ENCODE measurements around the gene GPR37. TPM values are rescaled to one million over a fixed set of nuclear protein-coding genes. Genes with fewer than 3 reads are reported as not detected.
A peak's percentile ranks its signal among the peaks of the same experiment; 100 is the strongest.

Gene GPR37
- total and polyA plus RNA-seq, 2 donors (not counting 1 experiment from before 2014, with no cell fraction given) = 12.6 to 20.6 TPM

GRCh38 chr7:124754576-124755268 lies 10.9 kb downstream of the GPR37 start:
- no peak overlapping the region for H3K4me3 ChIP-seq (replicated peaks in 1 of 4; ENCODE audit: control extremely low read depth in 1 of 4, insufficient read depth in 1 of 4, low read depth in 3 of 4, low read length in 4 of 4)
- H3K36me3 ChIP-seq (ENCODE audit: control insufficient read depth, insufficient read depth, low read length) = peaks cover 4% of the 10 kb centered on the region
- peaks cover 15% of the 10 kb centered on the region for H3K79me2 ChIP-seq (ENCODE audit: control insufficient read depth, insufficient read depth, low read length)
- H3K27me3 ChIP-seq (ENCODE audit: control insufficient read depth, insufficient read depth, low read length) = no peaks in the 10 kb centered on the region
- no peak overlapping the region for H2AFZ ChIP-seq (ENCODE audit: low read length)
- H3K9me3 ChIP-seq (ENCODE audit: control insufficient read depth, insufficient read depth, low read depth, low read length) = no peaks in the 10 kb centered on the region
- H4K20me1 ChIP-seq (ENCODE audit: control insufficient read depth, extremely low read depth, insufficient read depth, low read length) = no peaks in the 10 kb centered on the region
- TF ChIP-seq CTCF (conservative IDR thresholded peaks at IDR 0.05 in 1 of 2, IDR thresholded peaks at IDR 0.05 in 1 of 2; ENCODE audit: low read depth in 1 of 2, low read length in 2 of 2) (no peak), EZH2 (IDR thresholded peaks at IDR 0.05; ENCODE audit: low read length, missing control alignments) (no peak)
- no peak overlapping the region for H3K27ac ChIP-seq (ENCODE audit: insufficient read depth, low read length)
- H3K4me1 ChIP-seq (ENCODE audit: control insufficient read depth, extremely low read depth, insufficient read depth, low read length) = no peaks in the 10 kb centered on the region
- H3K9ac ChIP-seq (ENCODE audit: insufficient read depth, low read length) = no peak overlapping the region
- peak overlapping the region; percentile 27 for H3K4me2 ChIP-seq (ENCODE audit: extremely low read depth, insufficient read depth, low read length)
- DNase-seq (ENCODE audit: low read depth in 2 of 2) = no peak

- H3K27me3 ChIP-seq (ENCODE audit: control insufficient read depth, insufficient read depth, low read length) = no peaks in the 10 kb centered on the region
- H3K9me3 ChIP-seq (ENCODE audit: control insufficient read depth, insufficient read depth, low read depth, low read length) = no peaks in the 10 kb centered on the region
- no peak overlapping the region for H3K4me2 ChIP-seq (ENCODE audit: extremely low read depth, insufficient read depth, low read length)
- H4K20me1 ChIP-seq (ENCODE audit: control insufficient read depth, extremely low read depth, insufficient read depth, low read length) = no peaks in the 10 kb centered on the region
- no peaks in the 10 kb centered on the region for H3K4me1 ChIP-seq (ENCODE audit: control insufficient read depth, extremely low read depth, insufficient read depth, low read length)
- no peak for TF ChIP-seq CTCF (conservative IDR thresholded peaks at IDR 0.05 in 1 of 2, IDR thresholded peaks at IDR 0.05 in 1 of 2; ENCODE audit: low read depth in 1 of 2, low read length in 2 of 2)
- no peak for TF ChIP-seq EZH2 (IDR thresholded peaks at IDR 0.05; ENCODE audit: low read length, missing control alignments)
- no peak overlapping the region for H3K27ac ChIP-seq (ENCODE audit: insufficient read depth, low read length)
- H3K79me2 ChIP-seq (ENCODE audit: control insufficient read depth, insufficient read depth, low read length) = peaks cover 15% of the 10 kb centered on the region
- H2AFZ ChIP-seq (ENCODE audit: low read length) = no peak overlapping the region
- H3K4me3 ChIP-seq (replicated peaks in 1 of 4; ENCODE audit: control extremely low read depth in 1 of 4, insufficient read depth in 1 of 4, low read depth in 3 of 4, low read length in 4 of 4) = no peak overlapping the region
- H3K9ac ChIP-seq (ENCODE audit: insufficient read depth, low read length) = no peak overlapping the region
- peak; percentile 10 to 71 for DNase-seq (ENCODE audit: low read depth in 2 of 2)
- peaks cover 4% of the 10 kb centered on the region for H3K36me3 ChIP-seq (ENCODE audit: control insufficient read depth, insufficient read depth, low read length)
Measured at GRCh38 chr7:124752310-124752709, 13.3 kb downstream of the GPR37 start.

- Histone ChIP-seq H3K9me3 (ENCODE audit: control insufficient read depth, insufficient read depth, low read depth, low read length) (no peaks in the 10 kb centered on the region), H3K4me3 (replicated peaks in 1 of 4; ENCODE audit: control extremely low read depth in 1 of 4, insufficient read depth in 1 of 4, low read depth in 3 of 4, low read length in 4 of 4) (no peak overlapping the region), H3K9ac (ENCODE audit: insufficient read depth, low read length) (no peak overlapping the region), H3K36me3 (ENCODE audit: control insufficient read depth, insufficient read depth, low read length) (peaks cover 2% of the 10 kb centered on the region), H4K20me1 (ENCODE audit: control insufficient read depth, extremely low read depth, insufficient read depth, low read length) (no peaks in the 10 kb centered on the region), H3K27me3 (ENCODE audit: control insufficient read depth, insufficient read depth, low read length) (no peaks in the 10 kb centered on the region), H3K27ac (ENCODE audit: insufficient read depth, low read length) (no peak overlapping the region), H3K4me2 (ENCODE audit: extremely low read depth, insufficient read depth, low read length) (no peak overlapping the region), H3K4me1 (ENCODE audit: control insufficient read depth, extremely low read depth, insufficient read depth, low read length) (no peaks in the 10 kb centered on the region), H3K79me2 (ENCODE audit: control insufficient read depth, insufficient read depth, low read length) (peaks cover 9% of the 10 kb centered on the region), H2AFZ (ENCODE audit: low read length) (no peak overlapping the region)
- no peak for DNase-seq (ENCODE audit: low read depth in 2 of 2)
- TF ChIP-seq EZH2 (IDR thresholded peaks at IDR 0.05; ENCODE audit: low read length, missing control alignments) (no peak), CTCF (conservative IDR thresholded peaks at IDR 0.05 in 1 of 2, IDR thresholded peaks at IDR 0.05 in 1 of 2; ENCODE audit: low read depth in 1 of 2, low read length in 2 of 2) (no peak)
Measured at GRCh38 chr7:124751027-124751426, 14.6 kb downstream of the GPR37 start.

All from fibroblast of lung (primary cell).